Loucy (cell line): Measurements from ENCODE around the gene ICAM4.

Experiments used
- H2AFZ ChIP-seq: fragments of 200-600 bp; sonication (generic); 2 replicates; pipeline ENCODE4 v1.6.0; 2016; ENCODE audit warnings: antibody characterized with exemption, mild to moderate bottlenecking, low read length, moderate library complexity
- H3F3A ChIP-seq: fragments of 200-600 bp; 2 replicates; pipeline ENCODE4 v1.6.0; 2016; ENCODE audit warnings: antibody characterized with exemption, low read depth, mild to moderate bottlenecking
- H3K27me3 ChIP-seq: fragments of 200-600 bp; sonication (generic); 2 replicates; pipeline ENCODE4 v1.6.1; 2014; ENCODE audit warnings: low read length, mild to moderate bottlenecking; ENCODE audit not compliant: insufficient read depth, poor library complexity, severe bottlenecking
- H3K36me3 ChIP-seq: fragments of 200-600 bp; sonication (generic); 2 replicates; pipeline ENCODE4 v1.6.1; 2016; ENCODE audit warnings: low read length; ENCODE audit not compliant: insufficient read depth
- H3K4me1 ChIP-seq: fragments of 200-600 bp; sonication (generic); 2 replicates; pipeline ENCODE4 v1.5.1; 2014; ENCODE audit warnings: low read length, mild to moderate bottlenecking; ENCODE audit not compliant: insufficient read depth, poor library complexity, severe bottlenecking
- H3K4me2 ChIP-seq: fragments of 200-600 bp; sonication (generic); 2 replicates; pipeline ENCODE4 v1.6.0; 2014; ENCODE audit warnings: antibody characterized with exemption, low read length, low read depth, mild to moderate bottlenecking; ENCODE audit not compliant: poor library complexity, severe bottlenecking
- H3K4me3 ChIP-seq: fragments of 200-600 bp; sonication (generic); 2 replicates; pipeline ENCODE4 v1.5.1; 2014; ENCODE audit warnings: low read length, mild to moderate bottlenecking, mixed read lengths; ENCODE audit not compliant: poor library complexity, severe bottlenecking
- H3K79me2 ChIP-seq: fragments of 200-600 bp; sonication (generic); 2 replicates; pipeline ENCODE4 v1.6.1; 2014; ENCODE audit warnings: low read length; ENCODE audit not compliant: insufficient read depth
- H3K9ac ChIP-seq: fragments of 200-600 bp; sonication (generic); 2 replicates; pipeline ENCODE4 v1.6.0; 2014; ENCODE audit warnings: mild to moderate bottlenecking, low read depth, low read length, moderate library complexity; ENCODE audit not compliant: poor library complexity, severe bottlenecking
- H3K9me2 ChIP-seq: fragments of 200-600 bp; sonication (generic); replicated peaks from 2 replicates; pipeline ENCODE4 v1.6.1; 2016; ENCODE audit warnings: low read depth, low read length, mixed read lengths
- H3K9me3 ChIP-seq: fragments of 200-600 bp; sonication (generic); 2 replicates; pipeline ENCODE4 v1.6.1; 2014; ENCODE audit warnings: mild to moderate bottlenecking, antibody characterized with exemption, low read length, low read depth; ENCODE audit not compliant: insufficient read depth
- H4K20me1 ChIP-seq: fragments of 200-600 bp; sonication (generic); 2 replicates; pipeline ENCODE4 v1.6.0; 2014; ENCODE audit warnings: antibody characterized with exemption, low read length, mild to moderate bottlenecking; ENCODE audit not compliant: insufficient read depth, poor library complexity, severe bottlenecking
- CTCF ChIP-seq: fragments of 200-600 bp; sonication (generic); conservative IDR thresholded peaks from 2 replicates; pipeline ENCODE4 v1.5.1; 2014; ENCODE audit warnings: mild to moderate bottlenecking, antibody characterized with exemption, low read length
- EZH2phosphoT487 ChIP-seq: fragments of 200-600 bp; IDR thresholded peaks from 2 replicates; pipeline ENCODE4 v1.6.1; 2018; ENCODE audit warnings: antibody characterized with exemption, mild to moderate bottlenecking, moderate library complexity, borderline replicate concordance

ICAM4 gene

GRCh38 chr19:10292206-10292788 is 5.5 kb downstream of the ICAM4 start:
- H3K4me1 ChIP-seq: peaks cover 14% of the 10 kb centered on the region

GRCh38 chr19:10292789-10293636 is 6.3 kb downstream of the ICAM4 start:
- Histone ChIP-seq H3K36me3 (no peaks in the 10 kb centered on the region), H4K20me1 (no peaks in the 10 kb centered on the region), H3K79me2 (no peaks in the 10 kb centered on the region), H3K27me3 (no peaks in the 10 kb centered on the region), H3K4me2 (no peak overlapping the region), H3K9ac (no peak overlapping the region), H3K4me3 (no peak overlapping the region), H2AFZ (no peak overlapping the region), H3K9me3 (no peaks in the 10 kb centered on the region), H3K4me1 (peaks cover 8% of the 10 kb centered on the region), H3F3A (no peaks in the 10 kb centered on the region), H3K9me2 (no peaks in the 10 kb centered on the region)
- TF ChIP-seq CTCF (no peak), EZH2phosphoT487 (no peak)

More at GRCh38 chr19:10292206-10292788, 5.5 kb downstream of the ICAM4 start:
- Histone ChIP-seq H3K9me3 (no peaks in the 10 kb centered on the region), H3K27me3 (no peaks in the 10 kb centered on the region), H3K9ac (no peak overlapping the region), H3K79me2 (no peaks in the 10 kb centered on the region), H4K20me1 (no peaks in the 10 kb centered on the region), H3F3A (no peaks in the 10 kb centered on the region), H3K4me3 (no peak overlapping the region), H3K9me2 (no peaks in the 10 kb centered on the region), H3K36me3 (no peaks in the 10 kb centered on the region), H2AFZ (no peak overlapping the region), H3K4me2 (no peak overlapping the region)
- TF ChIP-seq EZH2phosphoT487 (no peak), CTCF (no peak)

- no peaks in the 10 kb centered on the region for H3K9me3 ChIP-seq
- H3K4me1 ChIP-seq: peaks cover 7% of the 10 kb centered on the region
- no peak overlapping the region for H3K4me3 ChIP-seq
- no peaks in the 10 kb centered on the region for H3K27me3 ChIP-seq
- H3K9ac ChIP-seq: no peak overlapping the region
- no peaks in the 10 kb centered on the region for H3K79me2 ChIP-seq
- no peaks in the 10 kb centered on the region for H4K20me1 ChIP-seq
- no peak overlapping the region for H2AFZ ChIP-seq
- H3F3A ChIP-seq: no peaks in the 10 kb centered on the region
- H3K36me3 ChIP-seq: no peaks in the 10 kb centered on the region
- no peak overlapping the region for H3K4me2 ChIP-seq
- H3K9me2 ChIP-seq: no peaks in the 10 kb centered on the region
- no peak for TF ChIP-seq EZH2phosphoT487
- TF ChIP-seq CTCF: no peak
These were observed 7.0 kb downstream of the ICAM4 start for GRCh38 chr19:10293637-10294367.
